ENCODE results near the gene NAT10. TPM values are rescaled to one million over a fixed set of nuclear protein-coding genes. Genes with fewer than 3 reads are reported as not detected.

Gene NAT10
- total RNA-seq, 6 donors from 2014 or later = 19.3 to 69.1 (median 32.5) TPM

DNA sequence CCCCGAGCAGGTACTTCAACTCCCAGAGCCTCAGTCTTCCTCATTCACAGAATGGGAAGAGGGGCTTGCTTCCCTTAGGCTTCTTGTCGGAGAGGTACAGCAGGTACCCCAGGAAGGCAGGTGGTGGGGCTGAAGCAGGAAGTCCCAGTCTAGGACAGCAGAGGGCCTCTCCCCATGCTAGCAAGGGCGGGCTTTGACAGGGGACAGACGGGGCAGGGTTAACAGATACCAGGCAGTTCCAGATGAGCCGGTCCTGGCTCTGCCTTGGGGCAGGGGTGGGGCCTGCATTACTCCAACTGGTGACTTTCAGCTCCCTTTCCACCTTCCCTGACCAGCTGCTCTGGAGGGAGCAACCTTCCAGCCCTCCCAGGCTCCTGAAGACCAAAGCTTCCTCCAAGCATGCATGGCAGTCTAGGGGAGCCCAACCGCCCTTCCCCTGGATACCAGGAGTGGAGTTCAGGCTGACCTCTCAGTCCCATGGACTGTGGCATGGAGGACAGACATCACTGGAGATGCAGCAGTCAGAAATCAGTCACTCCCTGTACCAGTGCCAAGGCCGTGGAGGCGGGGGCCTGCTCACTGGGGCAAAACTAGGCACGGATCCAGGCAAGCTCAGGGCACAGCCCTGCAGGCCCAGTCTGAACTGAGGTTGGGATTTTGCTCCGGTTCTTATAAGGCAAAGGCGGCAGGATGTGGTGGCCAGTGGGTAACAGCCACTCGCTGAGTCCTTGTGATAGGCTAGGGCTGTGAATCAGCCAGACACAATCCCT is 60.5 kb downstream of the NAT10 start:
- DNase-seq (no peak), ATAC-seq (ENCODE audit: low FRiP score in 2 of 2) (no peak)
- TF ChIP-seq POLR2AphosphoS5 (IDR thresholded peaks at IDR 0.05) (no peak), POLR2A (IDR thresholded peaks at IDR 0.05) (no peak), EP300 (IDR thresholded peaks at IDR 0.05) (no peak), CTCF (IDR thresholded peaks at IDR 0.05) (no peak)
- Histone ChIP-seq H3K4me1 (no peaks in the 10 kb centered on the region), H3K27ac (no peak overlapping the region), H3K4me3 (no peak overlapping the region), H3K9me3 (no peaks in the 10 kb centered on the region), H3K27me3 (no peaks in the 10 kb centered on the region), H3K36me3 (no peaks in the 10 kb centered on the region)
- 61 to 81% methylated on average over 5 to 12 of the region's 12 CpGs for WGBS, 2 donors

GRCh38 chr11:34166806-34167740 is 61.6 kb downstream of the NAT10 start:
- ATAC-seq (ENCODE audit: low FRiP score in 2 of 2) = no peak
- Histone ChIP-seq H3K4me3 (no peak overlapping the region), H3K27me3 (no peaks in the 10 kb centered on the region), H3K9me3 (no peaks in the 10 kb centered on the region), H3K36me3 (no peaks in the 10 kb centered on the region), H3K27ac (no peak overlapping the region), H3K4me1 (no peaks in the 10 kb centered on the region)
- TF ChIP-seq POLR2AphosphoS5 (IDR thresholded peaks at IDR 0.05) = no peak
- TF ChIP-seq POLR2A (IDR thresholded peaks at IDR 0.05) = no peak
- TF ChIP-seq CTCF (IDR thresholded peaks at IDR 0.05) = no peak
- TF ChIP-seq EP300 (IDR thresholded peaks at IDR 0.05) = no peak
- WGBS, 2 donors = 93 to 97% methylated on average over 16 of the region's 16 CpGs
- DNase-seq = no peak

- Histone ChIP-seq H3K27me3 (no peaks in the 10 kb centered on the region), H3K4me3 (no peak overlapping the region), H3K27ac (no peak overlapping the region), H3K4me1 (no peaks in the 10 kb centered on the region), H3K9me3 (no peaks in the 10 kb centered on the region), H3K36me3 (no peaks in the 10 kb centered on the region)
- 75 to 82% methylated on average over 2 to 6 of the region's 9 CpGs for WGBS, 2 donors
- TF ChIP-seq POLR2AphosphoS5 (IDR thresholded peaks at IDR 0.05) (no peak), EP300 (IDR thresholded peaks at IDR 0.05) (no peak), CTCF (IDR thresholded peaks at IDR 0.05) (no peak), POLR2A (IDR thresholded peaks at IDR 0.05) (no peak)
- DNase-seq = peak in 1 of 2 donors; percentile 71
- ATAC-seq (ENCODE audit: low FRiP score in 2 of 2) = no peak
These were observed 62.5 kb downstream of the NAT10 start for GRCh38 chr11:34167961-34168360.

DNA sequence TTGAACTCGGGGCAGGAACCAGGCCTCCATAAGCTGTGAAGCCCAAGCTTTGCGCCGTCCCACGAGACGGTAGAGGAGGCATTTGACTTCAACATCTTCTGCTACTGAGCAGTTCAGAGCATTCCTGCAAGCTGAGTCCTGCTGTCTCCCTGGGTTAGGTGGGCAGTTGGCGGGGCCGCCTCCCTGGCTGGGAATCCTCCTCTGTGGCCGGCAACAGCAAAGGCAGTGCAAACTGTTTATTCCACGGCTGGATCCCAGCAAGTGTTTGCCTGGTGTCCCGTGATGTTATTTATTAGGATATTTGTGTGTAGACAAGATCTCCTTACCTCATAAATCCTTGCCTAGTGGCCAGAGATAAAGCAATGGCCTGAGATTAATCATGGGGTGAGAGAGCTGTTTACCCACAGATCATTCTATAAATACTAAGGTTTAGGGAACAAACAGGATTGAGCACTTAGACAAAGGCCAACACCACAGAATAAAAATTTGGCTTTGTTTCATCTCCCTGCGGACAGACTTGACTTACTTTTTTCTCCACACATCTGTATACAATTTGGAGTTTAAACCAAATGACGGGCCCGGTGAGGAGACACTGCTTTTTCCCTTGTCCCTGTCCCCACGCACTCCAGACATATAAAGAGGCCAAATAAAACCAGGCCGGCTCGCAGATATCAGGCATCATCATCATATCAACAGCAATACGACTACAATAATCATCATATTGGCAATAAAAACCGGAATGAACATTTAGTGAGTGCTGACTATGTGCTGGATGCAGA is 63.4 kb downstream of the NAT10 start:
- ATAC-seq (ENCODE audit: low FRiP score in 2 of 2) (no peak), DNase-seq (no peak)
- WGBS, 2 donors = 77 to 80% methylated on average over 15 to 18 of the region's 18 CpGs
- Histone ChIP-seq H3K36me3 (no peaks in the 10 kb centered on the region), H3K4me1 (peaks cover 0 to 3% (median 1%) of the 10 kb centered on the region in 4 donors), H3K9me3 (no peaks in the 10 kb centered on the region), H3K27me3 (no peaks in the 10 kb centered on the region), H3K27ac (no peak overlapping the region), H3K4me3 (no peak overlapping the region)
- no peak for TF ChIP-seq POLR2A (IDR thresholded peaks at IDR 0.05)
- TF ChIP-seq EP300 (IDR thresholded peaks at IDR 0.05) = no peak
- no peak for TF ChIP-seq CTCF (IDR thresholded peaks at IDR 0.05)
- TF ChIP-seq POLR2AphosphoS5 (IDR thresholded peaks at IDR 0.05) = no peak
